GM19467 (cell line): ENCODE measurements around the gene RLN3.
"Not testable (repeated sequence)": the region's sequence is repeated elsewhere in the genome, so short reads cannot be mapped to it uniquely, and the experiment has no call there.

Experiments
- ATAC-seq: cut with Tn5 transposase; IDR thresholded peaks from one replicate; pipeline ENCODE4 v1.9.1; 2021; ENCODE audit warnings: mild to moderate bottlenecking, moderate library complexity; ENCODE audit not compliant: unreplicated experiment

Gene RLN3

GRCh38 chr19:14019100-14019499, 8.8 kb upstream of the RLN3 start:
- no peak for ATAC-seq

- not testable (repeated sequence) for ATAC-seq
Measured at GRCh38 chr19:14019739-14020138, 8.2 kb upstream of the RLN3 start.

- ATAC-seq, result no peak
Measured at GRCh38 chr19:14021474-14021873, 6.5 kb upstream of the RLN3 start.

- no peak for ATAC-seq
Measured at GRCh38 chr19:14022469-14022868, 5.5 kb upstream of the RLN3 start.

GRCh38 chr19:14023404-14024235, 4.3 kb upstream of the RLN3 start:
- ATAC-seq, result no peak

GRCh38 chr19:14026652-14027192, 1.2 kb upstream of the RLN3 start:
- not testable (repeated sequence) for ATAC-seq

- ATAC-seq, result no peak
Measured at GRCh38 chr19:14028901-14029300, 953 bp downstream of the RLN3 start.

- ATAC-seq, result no peak
Measured at GRCh38 chr19:14030997-14031718, 3.2 kb downstream of the RLN3 start.

- peak; percentile 43 for ATAC-seq
Measured at GRCh38 chr19:14031719-14032480, 4.0 kb downstream of the RLN3 start, which contains the start of gene IL27RA. Gene IL27RA, plus strand, starts transcription at chr19:14031762. Its CDS starts 111 bp downstream, at chr19:14031873.

- no peak for ATAC-seq
Measured at GRCh38 chr19:14033946-14034345, 6.0 kb downstream of the RLN3 start.

GRCh38 chr19:14035159-14035558, 7.2 kb downstream of the RLN3 start:
- ATAC-seq, result not testable (repeated sequence)

- ATAC-seq, result no peak
Measured at GRCh38 chr19:14035706-14036105, 7.8 kb downstream of the RLN3 start.

- no peak for ATAC-seq
Measured at GRCh38 chr19:14039181-14039580, 11.2 kb downstream of the RLN3 start.

GRCh38 chr19:14042659-14043608, 15.0 kb downstream of the RLN3 start:
- not testable (repeated sequence) for ATAC-seq

GRCh38 chr19:14047866-14048265, 19.9 kb downstream of the RLN3 start:
- ATAC-seq, result not testable (repeated sequence)

- ATAC-seq, result no peak
Measured at GRCh38 chr19:14048443-14049153, 20.6 kb downstream of the RLN3 start.

GRCh38 chr19:14050512-14050911, 22.6 kb downstream of the RLN3 start:
- ATAC-seq, result no peak

- not testable (repeated sequence) for ATAC-seq
Measured at GRCh38 chr19:14050961-14051360, 23.0 kb downstream of the RLN3 start.

- ATAC-seq, result no peak
Measured at GRCh38 chr19:14051980-14052379, 24.0 kb downstream of the RLN3 start.
